Kidney capillary endothelial cell (primary cell): ENCODE measurements around the gene CCNF.
A peak's percentile ranks its signal among the peaks of the same experiment; 100 is the strongest.

ENCODE experiments used
- DNase-seq: peaks from one replicate; pipeline ENCODE4 v3.0.0-alpha.2; 2018; ENCODE audit warnings: low spot score

CCNF gene

GRCh38 chr16:2485811-2486507 is 56.7 kb downstream of the CCNF start:
- no peak for DNase-seq

GRCh38 chr16:2486645-2487516 is 57.6 kb downstream of the CCNF start:
- no peak for DNase-seq

- no peak for DNase-seq
Observed at GRCh38 chr16:2487517-2487842, 58.2 kb downstream of the CCNF start.

GRCh38 chr16:2487903-2488531 is 58.8 kb downstream of the CCNF start:
- no peak for DNase-seq

GRCh38 chr16:2489581-2489980 is 60.3 kb downstream of the CCNF start:
- no peak for DNase-seq

GRCh38 chr16:2490190-2491105 is 61.2 kb downstream of the CCNF start:
- no peak for DNase-seq

GRCh38 chr16:2492292-2492691 is 63.0 kb downstream of the CCNF start:
- no peak for DNase-seq

GRCh38 chr16:2493605-2494004 is 64.4 kb downstream of the CCNF start:
- DNase-seq, result no peak

- DNase-seq, result no peak
Observed at GRCh38 chr16:2494616-2495015, 65.4 kb downstream of the CCNF start.

GRCh38 chr16:2495041-2495440 is 65.8 kb downstream of the CCNF start:
- no peak for DNase-seq

- DNase-seq, result no peak
Observed at GRCh38 chr16:2496223-2497115, 67.2 kb downstream of the CCNF start.

- DNase-seq, result no peak
Observed at GRCh38 chr16:2497116-2497630, 67.9 kb downstream of the CCNF start.

GRCh38 chr16:2497695-2498484 is 68.6 kb downstream of the CCNF start:
- DNase-seq, result no peak

GRCh38 chr16:2498531-2499253 is 69.4 kb downstream of the CCNF start:
- DNase-seq, result no peak

- DNase-seq, result no peak
Observed at GRCh38 chr16:2499454-2499853, 70.2 kb downstream of the CCNF start.

- no peak for DNase-seq
Observed at GRCh38 chr16:2499890-2500429, 70.7 kb downstream of the CCNF start.

- no peak for DNase-seq
Observed at GRCh38 chr16:2500430-2500917, 71.2 kb downstream of the CCNF start.

- DNase-seq, result peak; percentile 84
Observed at GRCh38 chr16:2500918-2501750, 71.9 kb downstream of the CCNF start.
